ENCODE data around the gene TCN2.

DNA sequence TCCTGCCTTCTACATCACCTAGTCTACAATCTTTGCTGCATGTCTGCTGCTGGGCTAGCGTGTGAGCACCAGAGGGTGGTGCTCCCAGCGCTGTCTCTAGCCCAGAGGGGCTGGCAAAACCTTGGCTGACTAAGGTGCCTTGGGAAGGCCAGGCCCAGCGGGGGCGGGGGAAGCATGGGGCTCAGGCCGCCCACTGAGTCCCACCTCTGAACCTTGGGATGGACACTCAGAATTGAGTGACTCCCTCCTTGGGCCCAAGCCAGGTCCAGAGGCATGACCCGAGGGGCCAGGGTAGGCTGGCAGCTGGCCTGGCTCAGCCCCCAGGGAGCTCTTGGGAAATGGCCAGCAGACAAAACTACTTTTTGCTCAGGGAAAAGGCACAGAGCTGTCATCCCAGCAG, 24.9 kb upstream of the TCN2 start:
- TF ChIP-seq, protein P1, sequence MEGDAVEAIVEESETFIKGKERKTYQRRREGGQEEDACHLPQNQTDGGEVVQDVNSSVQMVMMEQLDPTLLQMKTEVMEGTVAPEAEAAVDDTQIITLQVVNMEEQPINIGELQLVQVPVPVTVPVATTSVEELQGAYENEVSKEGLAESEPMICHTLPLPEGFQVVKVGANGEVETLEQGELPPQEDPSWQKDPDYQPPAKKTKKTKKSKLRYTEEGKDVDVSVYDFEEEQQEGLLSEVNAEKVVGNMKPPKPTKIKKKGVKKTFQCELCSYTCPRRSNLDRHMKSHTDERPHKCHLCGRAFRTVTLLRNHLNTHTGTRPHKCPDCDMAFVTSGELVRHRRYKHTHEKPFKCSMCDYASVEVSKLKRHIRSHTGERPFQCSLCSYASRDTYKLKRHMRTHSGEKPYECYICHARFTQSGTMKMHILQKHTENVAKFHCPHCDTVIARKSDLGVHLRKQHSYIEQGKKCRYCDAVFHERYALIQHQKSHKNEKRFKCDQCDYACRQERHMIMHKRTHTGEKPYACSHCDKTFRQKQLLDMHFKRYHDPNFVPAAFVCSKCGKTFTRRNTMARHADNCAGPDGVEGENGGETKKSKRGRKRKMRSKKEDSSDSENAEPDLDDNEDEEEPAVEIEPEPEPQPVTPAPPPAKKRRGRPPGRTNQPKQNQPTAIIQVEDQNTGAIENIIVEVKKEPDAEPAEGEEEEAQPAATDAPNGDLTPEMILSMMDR (IDR thresholded peaks at IDR 0.05), result no peak
- no peak for TF ChIP-seq POLR2AphosphoS5 (IDR thresholded peaks at IDR 0.05)
